Neural cell (in vitro differentiated cells): Measurements from ENCODE around the gene PWP2.

Experiments
- CTCF ChIP-seq: fragments of 450-650 bp; IDR thresholded peaks from 2 replicates; pipeline ENCODE4 v1.5.1; 2014; ENCODE audit warnings: antibody characterized with exemption, mild to moderate bottlenecking, moderate library complexity; ENCODE audit not compliant: poor library complexity, severe bottlenecking
- EP300 ChIP-seq: fragments of 450-650 bp; conservative IDR thresholded peaks from 2 replicates; pipeline ENCODE4 v1.6.1; 2014; ENCODE audit warnings: antibody characterized with exemption, mild to moderate bottlenecking, moderate library complexity; ENCODE audit not compliant: poor library complexity, severe bottlenecking
- EZH2 ChIP-seq: fragments of 200-600, 300-800 bp; shearing (Covaris generic), sonication (generic); IDR thresholded peaks from 2 replicates; pipeline ENCODE4 v1.6.1; 2014; ENCODE audit warnings: antibody characterized with exemption, low read length, borderline replicate concordance, mild to moderate bottlenecking; ENCODE audit not compliant: insufficient read depth, poor library complexity, severe bottlenecking
- MXI1 ChIP-seq: fragments of 450-650 bp; conservative IDR thresholded peaks from 2 replicates; pipeline ENCODE4 v1.6.1; 2014; ENCODE audit warnings: antibody characterized with exemption, mild to moderate bottlenecking; ENCODE audit not compliant: poor library complexity, severe bottlenecking
- POLR2AphosphoS5 ChIP-seq: IDR thresholded peaks from 2 replicates; pipeline ENCODE4 v1.6.1; 2012
- TAF1 ChIP-seq: IDR thresholded peaks from 2 replicates; pipeline ENCODE4 v1.6.1; 2012; ENCODE audit warnings: low read depth

- TF ChIP-seq CTCF: no peak
- no peak for TF ChIP-seq TAF1
- no peak for TF ChIP-seq MXI1
- no peak for TF ChIP-seq EP300
- no peak for TF ChIP-seq POLR2AphosphoS5
- TF ChIP-seq EZH2: no peak
Observed at GRCh38 chr21:44088401-44088780, 18.8 kb upstream of the PWP2 start.
